ENCODE data around the gene PLXND1.

Gene PLXND1

GRCh38 chr3:129567939-129568338 is 38.5 kb downstream of the PLXND1 start:
- Histone ChIP-seq H3K27ac (ENCODE audit: low read depth, low read length) (no peak overlapping the region), H3K9ac (ENCODE audit: low read depth, low read length) (no peak overlapping the region), H3K4me3 (ENCODE audit: low read length) (no peak overlapping the region), H3K4me1 (ENCODE audit: insufficient read depth, low read length) (no peaks in the 10 kb centered on the region), H3K36me3 (ENCODE audit: insufficient read depth, low read length) (peaks cover 11% of the 10 kb centered on the region; the same call in 1 of the 2 replicates), H3K27me3 (ENCODE audit: insufficient read depth, low read length) (no peaks in the 10 kb centered on the region), H3K9me3 (ENCODE audit: insufficient read depth, low read depth, low read length) (no peaks in the 10 kb centered on the region)
- WGBS: 85% methylated on average over 5 of the region's 6 CpGs

- Histone ChIP-seq H3K36me3 (ENCODE audit: insufficient read depth, low read length) (peaks cover 16% of the 10 kb centered on the region; the same call in 1 of the 2 replicates), H3K4me1 (ENCODE audit: insufficient read depth, low read length) (no peaks in the 10 kb centered on the region), H3K4me3 (ENCODE audit: low read length) (no peak overlapping the region), H3K9me3 (ENCODE audit: insufficient read depth, low read depth, low read length) (no peaks in the 10 kb centered on the region), H3K9ac (ENCODE audit: low read depth, low read length) (no peak overlapping the region), H3K27ac (ENCODE audit: low read depth, low read length) (no peak overlapping the region), H3K27me3 (ENCODE audit: insufficient read depth, low read length) (no peaks in the 10 kb centered on the region)
- WGBS: 89% methylated on average over 18 of the region's 18 CpGs
Measured at GRCh38 chr3:129567176-129567705, 39.2 kb downstream of the PLXND1 start.

GRCh38 chr3:129565902-129566301 is 40.6 kb downstream of the PLXND1 start:
- no peaks in the 10 kb centered on the region for H3K4me1 ChIP-seq (ENCODE audit: insufficient read depth, low read length)
- WGBS: 93% methylated on average over 7 of the region's 7 CpGs

GRCh38 chr3:129564981-129565644 is 41.4 kb downstream of the PLXND1 start:
- Histone ChIP-seq H3K36me3 (ENCODE audit: insufficient read depth, low read length) (peaks cover 16% of the 10 kb centered on the region; the same call in 1 of the 2 replicates), H3K4me3 (ENCODE audit: low read length) (no peak overlapping the region), H3K27me3 (ENCODE audit: insufficient read depth, low read length) (no peaks in the 10 kb centered on the region), H3K27ac (ENCODE audit: low read depth, low read length) (no peak overlapping the region), H3K9me3 (ENCODE audit: insufficient read depth, low read depth, low read length) (no peaks in the 10 kb centered on the region), H3K9ac (ENCODE audit: low read depth, low read length) (no peak overlapping the region), H3K4me1 (ENCODE audit: insufficient read depth, low read length) (no peaks in the 10 kb centered on the region)
- 94% methylated on average over 21 of the region's 21 CpGs for WGBS

More at GRCh38 chr3:129565902-129566301, 40.6 kb downstream of the PLXND1 start:
- Histone ChIP-seq H3K9ac (ENCODE audit: low read depth, low read length) (no peak overlapping the region), H3K9me3 (ENCODE audit: insufficient read depth, low read depth, low read length) (no peaks in the 10 kb centered on the region), H3K27ac (ENCODE audit: low read depth, low read length) (no peak overlapping the region), H3K27me3 (ENCODE audit: insufficient read depth, low read length) (no peaks in the 10 kb centered on the region), H3K36me3 (ENCODE audit: insufficient read depth, low read length) (peaks cover 17% of the 10 kb centered on the region; the same call in 1 of the 2 replicates), H3K4me3 (ENCODE audit: low read length) (no peak overlapping the region)

- Histone ChIP-seq H3K27me3 (ENCODE audit: insufficient read depth, low read length) (no peaks in the 10 kb centered on the region), H3K36me3 (ENCODE audit: insufficient read depth, low read length) (peaks cover 15% of the 10 kb centered on the region; the same call in 1 of the 2 replicates), H3K4me3 (ENCODE audit: low read length) (no peak overlapping the region), H3K9ac (ENCODE audit: low read depth, low read length) (no peak overlapping the region), H3K27ac (ENCODE audit: low read depth, low read length) (no peak overlapping the region), H3K4me1 (ENCODE audit: insufficient read depth, low read length) (no peaks in the 10 kb centered on the region; the same call in 1 of the 2 replicates), H3K9me3 (ENCODE audit: insufficient read depth, low read depth, low read length) (no peaks in the 10 kb centered on the region)
- WGBS: 87% methylated on average over 8 of the region's 8 CpGs
Measured at GRCh38 chr3:129563850-129564535, 42.5 kb downstream of the PLXND1 start.

- H3K27me3 ChIP-seq (ENCODE audit: insufficient read depth, low read length): no peaks in the 10 kb centered on the region
- 96% methylated on average over 12 of the region's 12 CpGs for WGBS
- no peak overlapping the region for H3K4me3 ChIP-seq (ENCODE audit: low read length)
- no peaks in the 10 kb centered on the region for H3K9me3 ChIP-seq (ENCODE audit: insufficient read depth, low read depth, low read length)
- no peak overlapping the region for H3K9ac ChIP-seq (ENCODE audit: low read depth, low read length)
- no peaks in the 10 kb centered on the region; the same call in 1 of the 2 replicates for H3K4me1 ChIP-seq (ENCODE audit: insufficient read depth, low read length)
- H3K36me3 ChIP-seq (ENCODE audit: insufficient read depth, low read length): peaks cover 15% of the 10 kb centered on the region; the same call in 1 of the 2 replicates
- H3K27ac ChIP-seq (ENCODE audit: low read depth, low read length): no peak overlapping the region
Measured at GRCh38 chr3:129563332-129563731, 43.1 kb downstream of the PLXND1 start.

GRCh38 chr3:129562803-129563202 is 43.7 kb downstream of the PLXND1 start:
- no peaks in the 10 kb centered on the region for H3K27me3 ChIP-seq (ENCODE audit: insufficient read depth, low read length)
- no peak overlapping the region for H3K4me3 ChIP-seq (ENCODE audit: low read length)
- WGBS: 93% methylated on average over 19 of the region's 19 CpGs
- H3K27ac ChIP-seq (ENCODE audit: low read depth, low read length): no peak overlapping the region
- no peaks in the 10 kb centered on the region; the same call in 1 of the 2 replicates for H3K4me1 ChIP-seq (ENCODE audit: insufficient read depth, low read length)
- H3K36me3 ChIP-seq (ENCODE audit: insufficient read depth, low read length): peaks cover 15% of the 10 kb centered on the region; the same call in 1 of the 2 replicates
- H3K9me3 ChIP-seq (ENCODE audit: insufficient read depth, low read depth, low read length): no peaks in the 10 kb centered on the region
- no peak overlapping the region for H3K9ac ChIP-seq (ENCODE audit: low read depth, low read length)

GRCh38 chr3:129561619-129562248 is 44.7 kb downstream of the PLXND1 start:
- Histone ChIP-seq H3K4me1 (ENCODE audit: insufficient read depth, low read length) (no peaks in the 10 kb centered on the region; the same call in 1 of the 2 replicates), H3K4me3 (ENCODE audit: low read length) (no peak overlapping the region), H3K27ac (ENCODE audit: low read depth, low read length) (no peak overlapping the region), H3K9ac (ENCODE audit: low read depth, low read length) (no peak overlapping the region), H3K27me3 (ENCODE audit: insufficient read depth, low read length) (no peaks in the 10 kb centered on the region), H3K36me3 (ENCODE audit: insufficient read depth, low read length) (peaks cover 19% of the 10 kb centered on the region; the same call in 1 of the 2 replicates), H3K9me3 (ENCODE audit: insufficient read depth, low read depth, low read length) (no peaks in the 10 kb centered on the region)
- 94% methylated on average over 18 of the region's 18 CpGs for WGBS

GRCh38 chr3:129560911-129561594 is 45.4 kb downstream of the PLXND1 start:
- peaks cover 21% of the 10 kb centered on the region for H3K36me3 ChIP-seq (ENCODE audit: insufficient read depth, low read length)
- H3K9ac ChIP-seq (ENCODE audit: low read depth, low read length): no peak overlapping the region
- no peaks in the 10 kb centered on the region; the same call in 1 of the 2 replicates for H3K4me1 ChIP-seq (ENCODE audit: insufficient read depth, low read length)
- H3K9me3 ChIP-seq (ENCODE audit: insufficient read depth, low read depth, low read length): no peaks in the 10 kb centered on the region
- no peak overlapping the region for H3K27ac ChIP-seq (ENCODE audit: low read depth, low read length)
- H3K4me3 ChIP-seq (ENCODE audit: low read length): no peak overlapping the region
- H3K27me3 ChIP-seq (ENCODE audit: insufficient read depth, low read length): no peaks in the 10 kb centered on the region
- 77% methylated on average over 18 of the region's 18 CpGs for WGBS

- no peak overlapping the region for H3K27ac ChIP-seq (ENCODE audit: low read depth, low read length)
- no peaks in the 10 kb centered on the region for H3K9me3 ChIP-seq (ENCODE audit: insufficient read depth, low read depth, low read length)
- H3K4me3 ChIP-seq (ENCODE audit: low read length): no peak overlapping the region
- H3K36me3 ChIP-seq (ENCODE audit: insufficient read depth, low read length): peaks cover 16% of the 10 kb centered on the region
- 83% methylated on average over 16 of the region's 16 CpGs for WGBS
- H3K9ac ChIP-seq (ENCODE audit: low read depth, low read length): no peak overlapping the region
- no peaks in the 10 kb centered on the region; the same call in 1 of the 2 replicates for H3K4me1 ChIP-seq (ENCODE audit: insufficient read depth, low read length)
- H3K27me3 ChIP-seq (ENCODE audit: insufficient read depth, low read length): no peaks in the 10 kb centered on the region
Measured at GRCh38 chr3:129560269-129560787, 46.1 kb downstream of the PLXND1 start.
